HAP-1 (cell line): ENCODE data around the gene LYSMD2.

Source experiments
- DNase-seq, 2 experiments: peaks; one replicate each; pipeline ENCODE4 v3.0.0-alpha.2; 2016 to 2020; ENCODE audit warnings: low spot score in 2 of 2
- H3K27me3 ChIP-seq: fragments of 250-450 bp; sonication (Bioruptor Pico); 2 replicates; pipeline ENCODE4 v1.5.1; 2020; ENCODE audit warnings: low read depth, mild to moderate bottlenecking, moderate library complexity
- H3K36me3 ChIP-seq: fragments of 250-450 bp; sonication (Bioruptor Pico); replicated peaks from 2 replicates; pipeline ENCODE4 v1.5.1; 2020; ENCODE audit warnings: mild to moderate bottlenecking
- H3K4me1 ChIP-seq: fragments of 250-450 bp; sonication (Bioruptor Pico); 2 replicates; pipeline ENCODE4 v1.5.1; 2020; ENCODE audit warnings: mild to moderate bottlenecking
- H3K4me3 ChIP-seq: fragments of 250-450 bp; sonication (Bioruptor Pico); 2 replicates; pipeline ENCODE4 v1.5.1; 2020; ENCODE audit warnings: mild to moderate bottlenecking, moderate library complexity
- H3K9me3 ChIP-seq: fragments of 250-450 bp; sonication (Bioruptor Pico); 2 replicates; pipeline ENCODE4 v1.5.1; 2020; ENCODE audit warnings: mild to moderate bottlenecking, moderate library complexity
- in situ Hi-C: fragments of 300-500 bp; cut with MboI; formaldehyde crosslinking; loops from 3 replicates; pipeline ENCODE4 v1.14.3; 2020; ENCODE audit warnings: low sequenced_read_pairs, inconsistent platforms, mixed read lengths

The LYSMD2 gene

DNA sequence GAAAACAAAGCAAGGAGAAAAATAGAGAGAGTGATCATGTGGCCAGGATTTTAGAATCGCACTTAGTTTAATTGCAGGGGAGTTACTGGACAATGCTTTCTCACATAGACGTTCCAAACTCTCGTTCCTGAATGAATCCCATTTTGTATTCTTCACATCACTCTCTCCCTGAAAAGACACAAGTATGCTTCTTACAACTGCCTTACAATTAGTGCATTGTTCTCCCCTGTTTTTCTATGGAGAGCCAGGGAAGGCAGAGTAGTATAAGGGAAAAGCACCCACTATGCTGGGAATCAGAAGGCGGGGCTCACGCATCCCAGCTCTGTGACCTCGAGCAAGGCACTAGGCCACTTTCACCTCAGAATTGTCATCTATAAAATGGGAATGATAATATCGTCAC, 28.3 kb upstream of the LYSMD2 start:
- Histone ChIP-seq H3K9me3 (no peaks in the 10 kb centered on the region), H3K36me3 (peaks cover 6% of the 10 kb centered on the region), H3K27me3 (no peaks in the 10 kb centered on the region), H3K4me3 (no peak overlapping the region), H3K4me1 (peaks cover 10% of the 10 kb centered on the region)
- peak in 1 of 2 experiments; percentile 18 for DNase-seq
- in situ Hi-C loops = no loop called here

DNA sequence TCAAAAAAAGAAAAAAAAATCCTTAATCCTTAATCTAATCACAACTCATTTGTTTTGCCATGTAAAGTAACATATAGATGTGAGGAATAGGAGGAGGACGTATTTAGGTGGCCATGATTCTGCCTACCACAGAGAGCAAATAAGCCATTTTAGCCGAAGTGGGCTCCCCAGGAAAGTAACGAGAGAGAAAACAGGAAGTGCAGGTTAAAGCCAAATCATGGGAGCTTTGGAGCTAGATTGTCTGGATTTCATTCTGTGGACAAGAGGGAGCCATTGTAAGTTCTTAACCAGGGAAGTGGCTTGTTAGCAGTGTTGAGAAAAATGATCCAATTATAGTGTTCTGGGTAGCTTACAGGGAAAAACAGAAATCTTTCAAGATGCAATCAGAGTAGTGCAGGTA, 23.4 kb upstream of the LYSMD2 start:
- H3K36me3 ChIP-seq = no peaks in the 10 kb centered on the region
- H3K4me3 ChIP-seq = no peak overlapping the region
- H3K27me3 ChIP-seq = no peaks in the 10 kb centered on the region
- DNase-seq = no peak
- H3K9me3 ChIP-seq = no peaks in the 10 kb centered on the region
- peaks cover 6% of the 10 kb centered on the region for H3K4me1 ChIP-seq
- in situ Hi-C loops = no loop called here

DNA sequence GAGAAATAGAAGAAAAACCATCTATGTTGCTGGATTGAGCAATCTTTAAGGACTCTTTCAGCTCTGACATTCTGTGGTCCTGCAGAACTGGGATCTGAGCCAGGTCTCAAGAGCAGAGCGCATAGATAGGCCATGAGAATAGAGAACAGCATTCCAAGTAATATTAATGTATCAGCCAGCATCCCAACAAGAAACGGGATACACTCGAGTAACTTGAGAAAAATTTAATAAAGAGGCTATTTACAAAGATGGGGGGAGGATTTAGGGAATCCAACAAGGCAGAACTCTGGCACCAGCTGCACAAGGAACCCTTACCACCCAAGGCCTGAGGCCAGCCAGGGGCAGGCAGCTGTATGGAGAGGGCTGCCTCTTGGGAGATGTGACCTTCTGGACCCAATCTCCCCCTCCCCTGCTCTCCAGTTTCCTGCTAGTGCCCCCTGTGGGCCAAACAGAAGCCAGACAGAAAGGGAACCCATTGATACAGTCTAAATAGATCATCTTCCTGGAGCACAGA, 22.2 kb upstream of the LYSMD2 start:
- in situ Hi-C loops = no loop called here
- no peak for DNase-seq
- H3K9me3 ChIP-seq = no peaks in the 10 kb centered on the region

DNA sequence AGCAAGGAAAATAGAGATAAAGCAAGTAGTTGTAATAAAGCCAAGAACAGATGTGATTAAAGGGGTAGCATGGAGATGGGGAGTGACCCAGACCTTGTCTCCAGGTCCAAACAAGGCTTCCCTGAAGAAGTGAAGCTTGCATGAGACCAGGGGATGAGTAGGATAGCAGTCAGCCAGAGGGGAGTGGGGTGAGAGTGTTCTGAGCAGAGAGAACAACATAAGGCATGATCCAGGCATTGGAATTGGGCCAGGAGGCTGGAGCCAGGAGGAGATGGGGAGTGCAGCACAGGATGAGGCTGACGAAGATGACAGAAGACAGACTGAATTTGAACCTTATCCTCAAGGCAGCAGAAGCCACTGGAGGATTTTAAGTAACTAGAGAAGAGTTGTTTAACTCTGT, 21.2 kb upstream of the LYSMD2 start:
- Histone ChIP-seq H3K4me1 (no peaks in the 10 kb centered on the region; the same call in 1 of the 2 replicates), H3K27me3 (no peaks in the 10 kb centered on the region), H3K4me3 (no peak overlapping the region), H3K36me3 (no peaks in the 10 kb centered on the region), H3K9me3 (no peaks in the 10 kb centered on the region)
- in situ Hi-C loops = no loop called here
- no peak for DNase-seq

More for the DNA sequence above, 22.2 kb upstream of the LYSMD2 start:
- Histone ChIP-seq H3K4me1 (no peaks in the 10 kb centered on the region; the same call in 1 of the 2 replicates), H3K36me3 (no peaks in the 10 kb centered on the region), H3K4me3 (no peak overlapping the region), H3K27me3 (no peaks in the 10 kb centered on the region)

DNA sequence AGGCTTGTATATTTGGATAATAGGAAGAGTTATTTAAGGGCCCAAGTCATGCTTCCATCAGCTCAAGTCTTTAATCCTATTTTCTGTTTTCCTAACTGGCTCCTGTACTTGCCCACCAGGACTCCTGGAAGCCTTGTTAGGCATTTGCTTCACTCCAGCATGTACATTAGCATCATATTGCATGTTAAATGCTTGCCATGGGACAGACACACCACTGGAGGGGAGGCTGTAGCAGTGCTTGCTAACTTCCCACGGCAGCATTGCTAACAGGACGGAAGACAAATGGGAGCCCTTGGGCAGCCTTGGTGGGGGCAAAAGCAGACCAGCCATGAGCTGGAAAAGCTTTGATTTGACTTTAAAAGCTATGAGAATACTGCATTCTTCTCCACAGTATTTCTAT, 20.0 kb upstream of the LYSMD2 start:
- H3K9me3 ChIP-seq = no peaks in the 10 kb centered on the region
- in situ Hi-C loops = no loop called here
- DNase-seq = no peak
- no peaks in the 10 kb centered on the region for H3K36me3 ChIP-seq
- no peak overlapping the region for H3K4me3 ChIP-seq
- H3K27me3 ChIP-seq = no peaks in the 10 kb centered on the region
- H3K4me1 ChIP-seq = peaks cover 6% of the 10 kb centered on the region; the same call in 1 of the 2 replicates

DNA sequence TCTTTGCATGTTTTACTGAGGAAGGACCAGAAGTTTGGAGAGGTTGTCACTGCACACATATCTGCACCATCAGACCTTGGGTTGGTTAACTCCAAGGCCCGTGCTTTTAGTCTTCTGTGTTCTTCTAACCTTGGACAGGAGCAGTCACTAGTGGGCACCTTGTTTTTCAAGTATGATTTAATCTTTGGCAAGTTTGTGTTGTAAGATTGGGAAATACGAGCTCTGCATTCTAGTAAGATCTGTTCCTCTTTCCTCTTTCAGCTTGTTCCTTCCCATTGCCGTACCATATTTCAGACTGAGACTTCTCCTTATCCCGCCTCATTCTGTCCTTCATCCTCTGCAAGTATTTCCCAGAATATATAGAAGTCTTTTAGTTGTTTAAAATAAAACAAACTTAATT, 19.0 kb upstream of the LYSMD2 start:
- Histone ChIP-seq H3K4me3 (no peak overlapping the region), H3K4me1 (peaks cover 7% of the 10 kb centered on the region; the same call in 1 of the 2 replicates), H3K27me3 (no peaks in the 10 kb centered on the region), H3K9me3 (no peaks in the 10 kb centered on the region), H3K36me3 (no peaks in the 10 kb centered on the region)
- DNase-seq = no peak
- in situ Hi-C loops = no loop called here

DNA sequence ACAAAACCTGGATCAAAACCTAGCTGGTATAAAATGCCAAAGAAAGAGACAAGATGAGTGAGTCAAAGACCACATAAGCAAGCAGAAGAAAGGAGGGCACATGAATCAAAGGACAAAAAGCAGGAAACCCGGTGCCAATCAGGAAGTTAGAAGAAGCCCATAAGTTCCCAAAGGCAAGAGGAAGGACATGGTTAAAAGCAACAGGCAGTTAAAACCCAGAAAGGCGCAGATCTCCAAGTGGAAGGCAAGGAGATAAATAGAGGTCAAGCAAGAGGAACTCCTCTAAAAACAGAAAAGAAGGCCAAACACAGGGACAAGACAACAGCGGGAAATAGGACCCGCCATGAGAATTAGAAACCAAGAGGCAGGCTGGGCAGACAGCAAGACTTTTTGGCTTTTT, 18.3 kb upstream of the LYSMD2 start:
- Histone ChIP-seq H3K4me3 (no peak overlapping the region), H3K9me3 (no peaks in the 10 kb centered on the region), H3K27me3 (peaks cover 4% of the 10 kb centered on the region), H3K4me1 (peaks cover 7% of the 10 kb centered on the region; the same call in 1 of the 2 replicates), H3K36me3 (no peaks in the 10 kb centered on the region)
- in situ Hi-C loops = no loop called here
- no peak for DNase-seq

DNA sequence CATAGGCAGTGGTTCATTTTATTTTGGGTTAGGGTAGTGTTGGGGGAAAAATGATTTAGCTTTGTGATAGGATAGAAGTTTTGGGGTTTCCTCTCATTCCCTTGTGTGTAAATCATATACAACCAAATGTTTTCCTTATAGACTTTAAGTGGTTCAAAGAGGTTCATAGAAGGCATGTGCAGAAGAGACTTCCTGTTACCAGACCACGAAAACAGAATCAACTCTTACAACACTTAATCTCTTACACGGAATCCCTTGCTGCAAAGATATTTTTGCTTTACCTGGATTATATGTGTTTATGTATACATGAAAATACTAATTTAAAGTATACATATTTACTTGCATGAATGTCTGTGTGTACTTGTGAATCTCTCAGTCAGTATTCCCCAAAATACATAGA, 16.8 kb upstream of the LYSMD2 start:
- peaks cover 7% of the 10 kb centered on the region; the same call in 1 of the 2 replicates for H3K4me1 ChIP-seq
- in situ Hi-C loops = no loop called here
- no peaks in the 10 kb centered on the region for H3K36me3 ChIP-seq
- DNase-seq = no peak
- no peak overlapping the region for H3K4me3 ChIP-seq
- peaks cover 6% of the 10 kb centered on the region for H3K27me3 ChIP-seq
- H3K9me3 ChIP-seq = no peaks in the 10 kb centered on the region

DNA sequence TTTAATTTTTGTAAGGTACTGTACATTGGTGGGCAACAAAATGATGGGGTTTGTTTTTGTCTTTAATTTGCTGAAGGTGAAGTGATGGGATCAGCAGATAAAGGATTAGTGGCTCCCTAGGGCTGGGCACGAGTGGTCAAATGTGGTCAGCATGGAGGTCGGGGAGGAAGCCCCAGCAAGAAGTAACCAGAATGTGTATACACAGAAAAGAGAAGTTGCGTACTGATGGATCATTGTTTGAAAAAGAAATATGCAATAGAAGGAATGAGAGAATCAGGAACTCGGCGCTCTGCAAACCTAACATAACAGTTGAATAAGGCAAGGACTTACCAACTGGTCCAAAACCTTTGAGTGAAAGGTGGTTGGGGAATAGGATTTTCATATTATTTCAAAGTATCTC, 15.4 kb upstream of the LYSMD2 start:
- no peaks in the 10 kb centered on the region for H3K36me3 ChIP-seq
- in situ Hi-C loops = no loop called here
- peaks cover 11% of the 10 kb centered on the region for H3K27me3 ChIP-seq
- DNase-seq = no peak
- H3K9me3 ChIP-seq = no peaks in the 10 kb centered on the region
- peaks cover 7% of the 10 kb centered on the region; the same call in 1 of the 2 replicates for H3K4me1 ChIP-seq
- peak overlapping the region; percentile 46; the same call in 1 of the 2 replicates for H3K4me3 ChIP-seq

DNA sequence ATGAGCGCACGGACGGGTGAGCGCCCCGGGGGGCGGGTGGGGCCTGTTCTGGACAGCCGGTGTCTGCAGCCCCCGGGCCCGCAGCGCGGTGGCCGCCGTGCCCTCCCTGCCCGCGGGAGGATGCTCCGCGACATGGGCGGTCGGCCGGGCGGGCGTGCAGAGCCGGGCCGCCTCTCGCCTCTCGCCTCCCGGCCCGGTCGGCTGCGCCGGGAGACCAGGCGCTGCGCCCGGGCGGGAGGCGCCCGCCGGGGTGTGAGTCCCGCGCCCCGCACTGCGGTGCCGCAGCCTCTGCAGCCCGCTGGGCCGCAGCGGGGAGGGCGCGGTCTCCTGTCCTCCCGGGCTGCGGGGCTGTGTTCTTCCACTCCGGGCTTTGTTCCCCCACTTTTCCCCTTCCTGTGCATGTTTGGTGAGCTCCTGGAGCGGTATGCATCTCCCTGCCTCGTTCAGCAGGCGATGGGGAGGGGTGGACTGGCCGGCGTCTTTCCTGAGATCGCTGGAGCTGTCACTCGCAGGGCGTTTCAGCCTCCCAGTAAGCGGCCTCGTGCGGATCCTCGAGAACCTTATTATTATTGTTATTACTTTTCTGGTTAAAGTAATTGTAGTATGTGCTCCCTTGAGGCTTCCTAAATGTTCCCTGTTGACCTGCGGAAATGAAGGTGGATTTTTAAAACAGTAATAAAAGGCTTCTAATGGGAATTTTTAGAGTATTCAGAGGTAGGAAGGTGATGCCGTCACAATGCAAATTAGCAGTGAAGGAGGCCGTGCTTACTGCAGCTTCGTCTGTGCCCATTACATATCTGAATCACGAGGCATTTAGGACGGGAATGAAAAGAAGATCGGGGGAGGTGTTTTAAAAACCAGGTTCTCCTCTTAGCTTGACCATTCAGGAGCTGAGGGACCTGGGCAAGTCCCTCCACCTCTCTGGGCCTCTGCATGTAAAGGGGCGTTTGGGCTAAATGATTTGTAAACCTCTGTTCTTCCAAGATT, 14.5 kb upstream of the LYSMD2 start:
- peak; percentile 22 to 65 for DNase-seq
- peaks cover 11% of the 10 kb centered on the region for H3K27me3 ChIP-seq
- H3K36me3 ChIP-seq = no peaks in the 10 kb centered on the region
- in situ Hi-C loops = no loop called here
- H3K4me1 ChIP-seq = peaks cover 7% of the 10 kb centered on the region; the same call in 1 of the 2 replicates
- peak overlapping the region; percentile 46 for H3K4me3 ChIP-seq
- H3K9me3 ChIP-seq = no peaks in the 10 kb centered on the region

DNA sequence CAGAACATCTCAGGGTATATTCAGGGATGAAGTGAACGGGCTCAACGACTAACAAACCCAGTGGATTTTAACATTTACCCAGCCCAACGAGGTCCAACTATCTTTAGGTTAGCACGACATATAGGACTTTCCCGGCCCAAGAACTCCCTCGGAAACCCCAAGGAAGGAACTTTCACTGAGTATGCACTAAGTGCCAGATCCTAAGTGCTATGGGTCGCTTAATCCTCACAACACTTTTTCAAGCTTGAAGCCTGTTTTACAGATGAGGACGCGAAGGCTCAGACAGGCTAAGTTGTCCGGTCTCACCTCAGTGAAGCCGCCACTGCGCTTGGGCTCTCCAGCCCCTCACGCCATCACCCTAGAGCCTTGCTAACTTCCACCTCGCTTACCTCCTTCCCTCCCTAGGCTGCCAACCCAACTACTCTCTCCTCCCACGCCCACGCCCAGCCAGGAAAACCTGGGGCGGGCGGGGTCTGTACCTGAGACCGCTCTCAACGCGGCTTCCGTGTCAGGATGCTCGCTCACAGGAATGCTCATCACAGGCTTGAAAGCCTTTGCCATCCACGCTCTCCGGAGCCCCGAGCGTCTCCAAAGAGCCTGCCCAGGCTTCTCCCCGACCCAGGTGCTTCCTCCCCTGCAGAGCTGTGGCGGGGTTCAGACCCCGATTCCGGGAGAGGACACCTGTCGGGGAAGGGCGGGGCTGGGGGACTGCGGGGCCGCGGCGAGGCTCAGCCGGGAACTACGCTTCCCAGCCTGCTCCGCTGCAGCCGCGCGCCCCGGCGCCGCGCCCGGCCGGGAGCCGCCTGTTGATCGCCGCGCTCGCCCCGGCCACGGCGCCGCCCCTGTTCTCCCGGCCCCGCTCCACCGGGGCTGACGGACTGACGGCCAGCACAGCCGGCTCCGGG, 13.6 kb upstream of the LYSMD2 start, which contains the start of gene TMOD2:
Gene TMOD2, plus strand, starts transcription at position 806 of the 905 bp plus-strand sequence. CDS start 14,845 bp downstream, outside the sequence.
- peak in 1 of 2 experiments; percentile 66 for DNase-seq
- in situ Hi-C loops = no loop called here
- H3K27me3 ChIP-seq = peaks cover 17% of the 10 kb centered on the region
- peak within 1 kb of the TSS; percentile 46 for H3K4me3 ChIP-seq
- H3K9me3 ChIP-seq = no peaks in the 10 kb centered on the region
- peaks cover 7% of the 10 kb centered on the region; the same call in 1 of the 2 replicates for H3K4me1 ChIP-seq
- no peaks in the 10 kb centered on the region for H3K36me3 ChIP-seq

DNA sequence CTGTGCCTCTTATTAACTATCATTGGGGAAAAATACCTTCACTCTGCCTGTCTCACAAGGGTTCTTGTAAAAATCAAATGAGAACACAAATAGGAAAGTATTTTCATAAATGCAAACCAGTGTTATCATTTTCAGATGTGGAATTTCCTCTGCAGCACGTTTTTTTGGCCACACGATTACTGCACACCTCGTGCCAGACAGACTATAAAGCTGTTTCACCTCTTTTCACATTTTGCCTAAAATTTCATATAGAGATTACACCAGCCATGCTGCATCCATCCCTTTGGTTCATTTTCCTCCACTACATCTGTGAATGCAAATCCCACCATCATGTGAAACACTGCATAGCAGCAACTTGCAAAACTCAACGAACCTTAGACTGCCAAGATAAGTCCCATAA, 12.7 kb upstream of the LYSMD2 start:
- no peak for DNase-seq
- no peaks in the 10 kb centered on the region for H3K9me3 ChIP-seq
- in situ Hi-C loops = no loop called here
- no peaks in the 10 kb centered on the region for H3K36me3 ChIP-seq
- no peak overlapping the region for H3K4me3 ChIP-seq
- peaks cover 25% of the 10 kb centered on the region for H3K27me3 ChIP-seq
- H3K4me1 ChIP-seq = peaks cover 7% of the 10 kb centered on the region; the same call in 1 of the 2 replicates

DNA sequence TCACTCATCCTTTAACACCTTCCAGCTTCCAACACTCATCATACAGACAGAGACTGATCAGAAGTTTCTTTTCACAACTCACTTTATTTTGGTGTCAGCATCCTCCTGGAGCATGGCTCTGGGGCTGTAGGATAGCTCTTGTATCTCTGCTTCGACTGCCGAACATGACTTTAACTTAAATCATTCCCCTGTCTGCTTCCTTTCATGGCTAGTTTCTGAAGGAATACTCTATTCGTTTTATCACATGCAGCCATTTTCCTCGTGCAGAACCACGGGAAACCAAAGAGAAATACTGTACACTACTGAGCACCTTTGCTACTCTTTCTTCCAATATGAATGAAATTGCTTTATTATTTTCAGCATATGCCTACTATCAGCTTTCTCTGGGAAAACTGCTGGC, 11.9 kb upstream of the LYSMD2 start:
- Histone ChIP-seq H3K9me3 (no peaks in the 10 kb centered on the region), H3K27me3 (peaks cover 27% of the 10 kb centered on the region), H3K4me3 (no peak overlapping the region), H3K4me1 (peaks cover 7% of the 10 kb centered on the region; the same call in 1 of the 2 replicates), H3K36me3 (no peaks in the 10 kb centered on the region)
- in situ Hi-C loops = no loop called here
- DNase-seq = no peak
